Caco-2 (cell line): ENCODE measurements around the gene BCAR1. TPM values are rescaled to one million over a fixed set of nuclear protein-coding genes. Genes with fewer than 3 reads are reported as not detected.
A peak's percentile ranks its signal among the peaks of the same experiment; 100 is the strongest.

ENCODE experiments used
- BruUV-seq: library from RNA; stranded (reverse); fragments of 400-500 nt; replicated peaks from 2 replicates; lab custom pipeline; 2021; lab: Mats Ljungman, UMichigan
- CTCF ChIA-PET: fragments of 300-600 bp; sonication (Branson Sonifier 250); formaldehyde crosslinking; loops from one replicate; lab custom pipeline; 2022; ENCODE audit warnings: antibody characterized with exemption; lab: Charles Lee
- POLR2A ChIA-PET: fragments of 300-600 bp; sonication (Branson Sonifier 250); formaldehyde crosslinking; loops from one replicate; lab custom pipeline; 2022; ENCODE audit warnings: antibody characterized with exemption; lab: Charles Lee
- DNase-seq, 2 experiments: peaks; one replicate each; pipeline versions ENCODE4 v3.0.0 to v3.0.0-alpha.2; 2020 to 2022
- H3K27me3 ChIP-seq: replicated peaks from 2 replicates; pipeline ENCODE4 v1.6.0; 2011; ENCODE audit warnings: low read length; ENCODE audit not compliant: control insufficient read depth, insufficient read depth
- H3K36me3 ChIP-seq: 2 replicates; pipeline ENCODE4 v1.5.1; 2011; ENCODE audit warnings: low read length; ENCODE audit not compliant: control insufficient read depth, insufficient read depth
- H3K4me1 ChIP-seq: fragments of 250-450 bp; sonication (Bioruptor Pico); 2 replicates; pipeline ENCODE4 v1.5.1; 2020; ENCODE audit warnings: mild to moderate bottlenecking
- H3K4me3 ChIP-seq: 2 replicates; pipeline ENCODE4 v1.5.1; 2011; ENCODE audit warnings: low read depth, mild to moderate bottlenecking, control low read depth, low read length
- H3K9me3 ChIP-seq: fragments of 250-450 bp; sonication (Bioruptor Pico); 2 replicates; pipeline ENCODE4 v1.5.1; 2020; ENCODE audit warnings: mild to moderate bottlenecking, moderate library complexity
- H3K27ac Mint-ChIP-seq: one replicate; pipeline ENCODE4 v1.8.0; 2022; ENCODE audit warnings: mixed read lengths; ENCODE audit not compliant: unreplicated experiment
- H3K27me3 Mint-ChIP-seq: one replicate; pipeline ENCODE4 v1.8.0; 2022; ENCODE audit warnings: mixed read lengths; ENCODE audit not compliant: insufficient read depth, unreplicated experiment
- H3K36me3 Mint-ChIP-seq: one replicate; pipeline ENCODE4 v1.8.0; 2022; ENCODE audit warnings: mild to moderate bottlenecking, mixed read lengths; ENCODE audit not compliant: insufficient read depth, unreplicated experiment
- H3K4me1 Mint-ChIP-seq: one replicate; pipeline ENCODE4 v1.8.0; 2022; ENCODE audit warnings: low read depth, mixed read lengths; ENCODE audit not compliant: unreplicated experiment
- H3K4me3 Mint-ChIP-seq: one replicate; pipeline ENCODE4 v1.8.0; 2022; ENCODE audit warnings: mild to moderate bottlenecking, moderate library complexity, mixed read lengths; ENCODE audit not compliant: unreplicated experiment
- H3K9me3 Mint-ChIP-seq: one replicate; pipeline ENCODE4 v1.8.0; 2022; ENCODE audit warnings: mixed read lengths; ENCODE audit not compliant: unreplicated experiment
- CTCF ChIP-seq, 2 experiments: fragments of 200-600 bp in 1 of 2; IDR thresholded peaks; 1 replicate in 1 of 2; 2 replicates in 1 of 2; pipeline versions ENCODE4 v1.5.1 to v1.8.0; 2011 to 2022; ENCODE audit warnings: antibody characterized with exemption in 1 of 2, control low read depth in 1 of 2, inconsistent platforms in 1 of 2, low read depth in 1 of 2, low read length in 1 of 2, mild to moderate bottlenecking in 1 of 2, moderate library complexity in 1 of 2; ENCODE audit not compliant: insufficient read depth in 1 of 2, severe bottlenecking in 1 of 2, unreplicated experiment in 1 of 2
- intact Hi-C: fragments of 100-400 bp; cut with micrococcal nuclease; formaldehyde crosslinking; loops from one replicate; pipeline ENCODE4 v1.10.0; 2022; ENCODE audit not compliant: unreplicated experiment
- total RNA-seq: library from RNA; stranded (reverse); gene quantifications from 2 replicates; pipeline ENCODE4 v1.2.3, GENCODE V29; 2022

BCAR1 gene
- total RNA-seq, 1 experiment from 2014 or later = 95.5 TPM

DNA sequence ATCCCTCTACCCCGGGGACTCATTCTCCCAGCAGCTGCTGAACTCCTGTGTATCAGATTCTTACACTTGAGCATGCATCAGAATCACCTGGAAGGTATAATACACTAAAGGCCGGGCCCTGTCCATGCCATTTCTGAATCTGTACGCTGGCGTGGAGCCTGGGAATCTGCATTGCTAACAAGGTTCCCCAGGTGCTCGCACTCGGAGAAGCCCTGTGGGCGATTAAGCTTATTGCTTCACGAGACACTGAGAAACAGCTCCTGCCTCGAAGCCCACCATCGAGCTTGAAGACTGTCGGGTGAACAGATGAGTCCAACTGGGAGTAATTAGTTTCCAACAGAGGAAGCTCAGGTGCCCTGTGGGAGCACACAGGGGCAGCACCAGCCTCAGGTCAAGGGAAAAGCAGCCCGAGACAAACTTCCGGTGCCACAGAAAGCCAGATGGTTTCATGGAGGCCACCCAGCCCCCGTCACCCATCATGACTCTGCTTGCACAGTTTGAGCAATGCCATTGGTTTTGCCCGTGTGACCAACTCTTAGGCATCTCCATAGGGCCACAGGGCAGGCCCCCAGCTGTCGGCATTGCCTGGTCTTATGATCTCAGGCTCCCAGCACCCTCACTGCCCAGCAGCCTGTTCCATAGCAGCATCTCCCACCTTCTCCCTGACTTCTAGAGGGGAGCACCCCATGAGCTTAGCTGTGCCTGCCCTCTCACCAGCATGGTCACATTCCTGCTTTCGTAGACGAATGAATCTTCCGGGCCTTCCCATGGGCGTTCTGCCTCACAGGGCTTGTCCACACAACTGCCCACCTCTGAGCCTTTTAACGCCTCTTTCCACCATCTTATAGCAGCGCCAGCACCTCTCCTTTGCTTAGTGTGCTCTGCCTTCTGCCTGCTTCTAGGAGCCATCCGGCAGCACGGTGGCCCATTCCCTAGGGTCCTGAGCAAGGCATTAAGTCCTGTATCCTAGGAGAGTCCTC lies 55.3 kb downstream of the BCAR1 start:
- no peak for TF ChIP-seq CTCF (IDR thresholded peaks at IDR 0.05; ENCODE audit: insufficient read depth in 1 of 2, low read depth in 1 of 2, low read length in 1 of 2, severe bottlenecking in 1 of 2, unreplicated experiment in 1 of 2)
- Mint-ChIP-seq H3K27ac (no peak overlapping the region), H3K4me1 (peaks cover 18% of the 10 kb centered on the region), H3K36me3 (no peaks in the 10 kb centered on the region), H3K9me3 (no peaks in the 10 kb centered on the region), H3K27me3 (peaks cover 1% of the 10 kb centered on the region), H3K4me3 (no peak overlapping the region)
- CTCF ChIA-PET = interaction anchor here (0.6 kb wide), 1 partner anchor 908 kb away, joined by 3 read pairs; no protein-coding TSS in a partner anchor
- Histone ChIP-seq H3K27me3 (no peaks in the 10 kb centered on the region), H3K9me3 (no peaks in the 10 kb centered on the region), H3K4me1 (no peaks in the 10 kb centered on the region), H3K4me3 (no peak overlapping the region), H3K36me3 (no peaks in the 10 kb centered on the region)
- POLR2A ChIA-PET = interaction anchor here (1.1 kb wide), 1 partner anchor 70 kb away, joined by 4 read pairs; no protein-coding TSS in a partner anchor
- intact Hi-C loops = loop anchor here (5.0 kb wide), 2 partner anchors 36 to 451 kb away; partner anchors contain the start of genes KARS1 and TERF2IP
- no TSS peak for BruUV-seq
- DNase-seq = peak in 1 of 2 experiments; percentile 26

DNA sequence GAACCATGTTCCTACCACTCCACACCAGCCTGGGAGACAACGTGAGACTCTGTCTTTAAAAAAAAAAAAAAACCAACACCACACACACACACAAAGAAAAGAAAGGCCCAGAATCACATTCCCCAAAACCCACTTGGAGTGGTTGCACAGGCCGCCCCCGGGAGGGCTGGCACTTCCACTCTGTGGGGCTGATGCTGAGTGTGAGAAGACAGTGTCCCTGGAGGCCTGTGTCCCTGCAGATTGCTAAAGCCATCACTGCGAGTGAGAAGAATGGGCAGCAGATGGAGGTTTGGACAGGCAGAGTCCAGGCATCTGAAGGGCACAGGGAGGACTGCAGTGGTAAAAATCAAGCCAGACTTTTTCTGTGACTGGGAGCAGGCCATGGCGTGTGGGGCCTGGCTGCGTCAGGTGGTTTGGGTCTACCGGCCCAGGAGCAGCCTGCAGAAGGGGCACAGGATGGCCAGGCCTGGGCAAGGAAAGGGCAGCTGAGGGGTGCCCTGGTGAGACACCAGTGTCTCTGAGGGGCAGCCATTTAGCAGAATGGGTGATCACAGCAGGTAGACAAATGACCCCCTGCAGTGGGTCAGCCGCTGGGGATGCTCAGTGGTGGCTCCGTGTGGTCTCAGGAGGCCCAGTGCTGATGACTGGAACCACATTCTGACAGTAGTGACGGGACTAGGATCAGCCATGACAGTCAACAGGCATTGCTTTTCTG lies 57.5 kb downstream of the BCAR1 start:
- no peaks in the 10 kb centered on the region for H3K27me3 ChIP-seq
- DNase-seq = peak in 1 of 2 experiments; percentile 22
- H3K4me1 ChIP-seq = no peaks in the 10 kb centered on the region
- H3K4me3 Mint-ChIP-seq = no peak overlapping the region
- no peak for TF ChIP-seq CTCF (IDR thresholded peaks at IDR 0.05; ENCODE audit: insufficient read depth in 1 of 2, low read depth in 1 of 2, low read length in 1 of 2, severe bottlenecking in 1 of 2, unreplicated experiment in 1 of 2)
- H3K36me3 Mint-ChIP-seq = no peaks in the 10 kb centered on the region
- H3K27ac Mint-ChIP-seq = no peak overlapping the region
- H3K9me3 ChIP-seq = no peaks in the 10 kb centered on the region
- H3K4me3 ChIP-seq = no peak overlapping the region
- CTCF ChIA-PET = interaction anchor here (0.7 kb wide), 1 partner anchor 40 kb away, joined by 3 read pairs; no protein-coding TSS in a partner anchor
- H3K36me3 ChIP-seq = no peaks in the 10 kb centered on the region
- POLR2A ChIA-PET = no interaction called here
- H3K9me3 Mint-ChIP-seq = no peaks in the 10 kb centered on the region
- no TSS peak for BruUV-seq
- H3K4me1 Mint-ChIP-seq = peaks cover 18% of the 10 kb centered on the region
- no peaks in the 10 kb centered on the region for H3K27me3 Mint-ChIP-seq
- intact Hi-C loops = no loop called here

- CTCF ChIA-PET = interaction anchor here (0.7 kb wide), 1 partner anchor 40 kb away, joined by 3 read pairs; no protein-coding TSS in a partner anchor
- Mint-ChIP-seq H3K27ac (no peak overlapping the region), H3K4me1 (peaks cover 15% of the 10 kb centered on the region), H3K36me3 (no peaks in the 10 kb centered on the region), H3K9me3 (no peaks in the 10 kb centered on the region), H3K4me3 (no peak overlapping the region), H3K27me3 (no peaks in the 10 kb centered on the region)
- intact Hi-C loops = no loop called here
- POLR2A ChIA-PET = no interaction called here
- no peaks in the 10 kb centered on the region for H3K36me3 ChIP-seq
- TF ChIP-seq CTCF (IDR thresholded peaks at IDR 0.05; ENCODE audit: insufficient read depth in 1 of 2, low read depth in 1 of 2, low read length in 1 of 2, severe bottlenecking in 1 of 2, unreplicated experiment in 1 of 2) = no peak
- H3K4me3 ChIP-seq = no peak overlapping the region
- no peaks in the 10 kb centered on the region for H3K27me3 ChIP-seq
- no peaks in the 10 kb centered on the region for H3K4me1 ChIP-seq
- DNase-seq = no peak
- no peaks in the 10 kb centered on the region for H3K9me3 ChIP-seq
- BruUV-seq = no TSS peak
Measured at GRCh38 chr16:75193265-75193650, 58.2 kb downstream of the BCAR1 start.
